Measurements from ENCODE around the gene RETN. TPM values are rescaled to one million over a fixed set of nuclear protein-coding genes. Genes with fewer than 3 reads are reported as not detected.

The RETN gene
- total and polyA plus RNA-seq, 8 donors: 6.2 to 41.4 (median 9.6) TPM; not detected in 5

- TF ChIP-seq POLR2A (IDR thresholded peaks at IDR 0.05) (no peak), CTCF (IDR thresholded peaks at IDR 0.05) (no peak), EP300 (IDR thresholded peaks at IDR 0.05) (no peak), POLR2AphosphoS5 (IDR thresholded peaks at IDR 0.05) (no peak)
- H3K4me3 ChIP-seq: no peak overlapping the region
- no peaks in the 10 kb centered on the region for H3K4me1 ChIP-seq
- intact Hi-C loops (cut with DNase I; ENCODE audit: low total_unique reads): no loop called here
- no peak for DNase-seq
- H3K36me3 ChIP-seq: no peaks in the 10 kb centered on the region
- H3K9me3 ChIP-seq: no peaks in the 10 kb centered on the region
- no peak overlapping the region for H3K27ac ChIP-seq
- 68 to 78% (median 70%) methylated on average over 13 of the region's 13 CpGs for WGBS, 5 donors
- peaks cover 0 to 43% (median 20%) of the 10 kb centered on the region in 3 donors for H3K27me3 ChIP-seq
These were observed 23.7 kb downstream of the RETN start for GRCh38 chr19:7692417-7693088.

DNA sequence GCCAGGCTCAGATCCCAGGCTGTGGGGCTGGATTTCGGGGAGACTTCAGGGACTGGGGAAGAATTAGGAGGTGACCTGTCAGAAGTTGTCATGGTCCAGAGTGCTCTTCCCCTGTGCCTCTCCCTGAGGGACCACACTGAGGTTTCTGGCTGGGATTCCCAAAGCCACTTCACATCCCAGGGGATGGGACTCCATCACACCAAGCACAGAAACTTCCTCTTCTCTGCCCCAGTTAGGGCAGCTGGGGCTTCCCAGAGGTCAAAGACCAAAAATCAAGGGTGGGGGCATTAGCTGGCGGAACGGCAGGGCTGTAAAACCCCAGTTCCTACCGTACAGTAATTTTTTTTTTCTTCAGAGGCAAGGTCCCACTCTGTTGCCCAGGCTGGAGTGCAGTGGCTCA, 25.6 kb downstream of the RETN start:
- DNase-seq: no peak
- intact Hi-C loops (cut with DNase I; ENCODE audit: low total_unique reads): no loop called here
- Histone ChIP-seq H3K9me3 (no peaks in the 10 kb centered on the region), H3K27ac (no peak overlapping the region), H3K4me3 (no peak overlapping the region), H3K27me3 (peaks cover 4 to 53% (median 33%) of the 10 kb centered on the region in 3 donors), H3K36me3 (no peaks in the 10 kb centered on the region), H3K4me1 (no peaks in the 10 kb centered on the region)
- WGBS, 5 donors: 48 to 64% (median 59%) methylated on average over 4 of the region's 4 CpGs
- TF ChIP-seq POLR2A (IDR thresholded peaks at IDR 0.05) (no peak), POLR2AphosphoS5 (IDR thresholded peaks at IDR 0.05) (no peak), EP300 (IDR thresholded peaks at IDR 0.05) (no peak), CTCF (IDR thresholded peaks at IDR 0.05) (no peak)

- Histone ChIP-seq H3K4me1 (no peaks in the 10 kb centered on the region), H3K27me3 (peaks cover 4 to 74% (median 33%) of the 10 kb centered on the region in 3 donors), H3K36me3 (no peaks in the 10 kb centered on the region), H3K4me3 (no peak overlapping the region), H3K9me3 (no peaks in the 10 kb centered on the region), H3K27ac (no peak overlapping the region)
- TF ChIP-seq EP300 (IDR thresholded peaks at IDR 0.05): no peak
- no peak for TF ChIP-seq POLR2AphosphoS5 (IDR thresholded peaks at IDR 0.05)
- TF ChIP-seq POLR2A (IDR thresholded peaks at IDR 0.05): no peak
- TF ChIP-seq CTCF (IDR thresholded peaks at IDR 0.05): no peak
- intact Hi-C loops (cut with DNase I; ENCODE audit: low total_unique reads): no loop called here
- no peak for DNase-seq
- 70 to 86% (median 82%) methylated on average over 10 of the region's 10 CpGs for WGBS, 5 donors
These were observed 29.0 kb downstream of the RETN start for GRCh38 chr19:7697721-7698287.

- peaks cover 4 to 79% (median 33%) of the 10 kb centered on the region in 3 donors for H3K27me3 ChIP-seq
- 11 to 34% (median 21%) methylated on average over 11 of the region's 11 CpGs for WGBS, 5 donors
These were observed 29.7 kb downstream of the RETN start for GRCh38 chr19:7698583-7698982.

More at GRCh38 chr19:7698583-7698982, 29.7 kb downstream of the RETN start:
- Histone ChIP-seq H3K9me3 (no peaks in the 10 kb centered on the region), H3K36me3 (no peaks in the 10 kb centered on the region), H3K27ac (no peak overlapping the region), H3K4me3 (no peak overlapping the region), H3K4me1 (no peaks in the 10 kb centered on the region)
- no peak for DNase-seq
- TF ChIP-seq POLR2A (IDR thresholded peaks at IDR 0.05) (no peak), CTCF (IDR thresholded peaks at IDR 0.05) (no peak), POLR2AphosphoS5 (IDR thresholded peaks at IDR 0.05) (no peak), EP300 (IDR thresholded peaks at IDR 0.05) (no peak)
- intact Hi-C loops (cut with DNase I; ENCODE audit: low total_unique reads): no loop called here
